Gastroesophageal sphincter (tissue), 3 donors: ENCODE data around the gene FSCN2.
"Not testable (repeated sequence)": the region's sequence is repeated elsewhere in the genome, so short reads cannot be mapped to it uniquely, and the experiment has no call there.

ENCODE experiments used
- EP300 ChIP-seq: sonication (generic); formaldehyde crosslinking; IDR thresholded peaks from one replicate; pipeline ENCODE4 v1.6.1; 2017; ENCODE audit warnings: antibody characterized with exemption, mild to moderate bottlenecking
- POLR2A ChIP-seq, 2 donors: fragments of 450-650 bp; IDR thresholded peaks; one replicate each; pipeline ENCODE4 v1.6.1; 2017; ENCODE audit warnings: antibody characterized with exemption in 2 of 2, mild to moderate bottlenecking in 2 of 2, moderate library complexity in 1 of 2
- TF ChIP-seq, protein P1 (sequence below), 4 experiments: fragments of 200-600 bp in 2 of 4; fragments of 450-650 bp in 2 of 4; sonication (generic) in 1 of 4; IDR thresholded peaks; one replicate each; pipeline ENCODE4 v1.5.1; 2017 to 2019; ENCODE audit warnings: antibody characterized with exemption in 4 of 4, mild to moderate bottlenecking in 2 of 4, moderate library complexity in 2 of 4

DNA sequence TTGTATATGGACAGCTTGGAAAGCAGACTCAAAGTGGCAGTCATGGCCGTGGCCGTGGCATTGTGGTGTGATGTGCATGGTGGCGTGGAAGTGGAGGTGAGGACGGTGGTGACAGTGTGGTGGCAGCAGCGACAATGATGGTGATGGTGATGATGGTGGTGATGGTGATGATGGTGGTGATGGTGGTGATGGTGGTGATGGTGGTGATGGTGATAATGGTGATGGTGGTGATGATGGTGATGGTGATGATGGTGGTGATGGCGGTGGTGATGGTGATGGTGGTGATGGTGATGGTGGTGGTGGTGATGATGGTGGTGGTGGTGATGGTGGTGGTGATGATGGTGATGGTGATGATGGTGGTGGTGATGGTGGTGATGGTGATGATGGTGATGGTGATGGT lies 2.8 kb downstream of the FSCN2 start:
- not testable (repeated sequence) for TF ChIP-seq EP300; POLR2A (IDR thresholded peaks at IDR 0.05)
- TF ChIP-seq, protein P1, sequence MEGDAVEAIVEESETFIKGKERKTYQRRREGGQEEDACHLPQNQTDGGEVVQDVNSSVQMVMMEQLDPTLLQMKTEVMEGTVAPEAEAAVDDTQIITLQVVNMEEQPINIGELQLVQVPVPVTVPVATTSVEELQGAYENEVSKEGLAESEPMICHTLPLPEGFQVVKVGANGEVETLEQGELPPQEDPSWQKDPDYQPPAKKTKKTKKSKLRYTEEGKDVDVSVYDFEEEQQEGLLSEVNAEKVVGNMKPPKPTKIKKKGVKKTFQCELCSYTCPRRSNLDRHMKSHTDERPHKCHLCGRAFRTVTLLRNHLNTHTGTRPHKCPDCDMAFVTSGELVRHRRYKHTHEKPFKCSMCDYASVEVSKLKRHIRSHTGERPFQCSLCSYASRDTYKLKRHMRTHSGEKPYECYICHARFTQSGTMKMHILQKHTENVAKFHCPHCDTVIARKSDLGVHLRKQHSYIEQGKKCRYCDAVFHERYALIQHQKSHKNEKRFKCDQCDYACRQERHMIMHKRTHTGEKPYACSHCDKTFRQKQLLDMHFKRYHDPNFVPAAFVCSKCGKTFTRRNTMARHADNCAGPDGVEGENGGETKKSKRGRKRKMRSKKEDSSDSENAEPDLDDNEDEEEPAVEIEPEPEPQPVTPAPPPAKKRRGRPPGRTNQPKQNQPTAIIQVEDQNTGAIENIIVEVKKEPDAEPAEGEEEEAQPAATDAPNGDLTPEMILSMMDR (IDR thresholded peaks at IDR 0.05) = not testable (repeated sequence)
